WTC11 (cell line): ENCODE data around the gene KLHL40. TPM values are rescaled to one million over a fixed set of nuclear protein-coding genes. Genes with fewer than 3 reads are reported as not detected.

Experiments used
- ATAC-seq: fragments of 200-7000 bp; cut with Tn5 transposase; 2 replicates; pipeline ENCODE4 v1.10.0; 2021; ENCODE audit warnings: mild to moderate bottlenecking, moderate library complexity
- CTCF ChIA-PET: fragments of 300-600 bp; sonication (Branson Sonifier 250); formaldehyde crosslinking; loops from one replicate; lab custom pipeline; 2021; ENCODE audit warnings: antibody characterized with exemption; lab: Charles Lee
- POLR2A ChIA-PET: fragments of 350-600 bp; sonication (Branson Sonifier 250); formaldehyde crosslinking; loops from one replicate; lab custom pipeline; 2021; ENCODE audit warnings: antibody characterized with exemption; lab: Charles Lee
- DNase-seq: peaks from one replicate; pipeline ENCODE4 v3.0.0; 2021; ENCODE audit warnings: low spot score
- H3K27ac Mint-ChIP-seq: 2 replicates; pipeline ENCODE4 v1.8.0; 2021; ENCODE audit warnings: mixed read lengths
- H3K27me3 Mint-ChIP-seq: 2 replicates; pipeline ENCODE4 v1.8.0; 2021; ENCODE audit warnings: low read depth, mild to moderate bottlenecking, moderate library complexity, mixed read lengths
- H3K36me3 Mint-ChIP-seq: 2 replicates; pipeline ENCODE4 v1.8.0; 2021; ENCODE audit warnings: mixed read lengths
- H3K4me1 Mint-ChIP-seq: 2 replicates; pipeline ENCODE4 v1.8.0; 2022; ENCODE audit warnings: mixed read lengths
- H3K4me3 Mint-ChIP-seq: 2 replicates; pipeline ENCODE4 v1.8.0; 2021; ENCODE audit warnings: mild to moderate bottlenecking, moderate library complexity, mixed read lengths
- H3K9me3 Mint-ChIP-seq: 2 replicates; pipeline ENCODE4 v1.8.0; 2021; ENCODE audit warnings: mixed read lengths
- ARID4B ChIP-seq: sonication (generic); formaldehyde crosslinking; IDR thresholded peaks from 2 replicates; pipeline ENCODE4 v1.8.0; 2023; ENCODE audit warnings: missing genetic modification reagents, mild to moderate bottlenecking, borderline replicate concordance
- GTF2I ChIP-seq: fragments of 250-450 bp; sonication (Bioruptor Pico); conservative IDR thresholded peaks from 2 replicates; pipeline ENCODE4 v1.4.0; 2021; ENCODE audit warnings: mild to moderate bottlenecking
- HMGA2 ChIP-seq: fragments of 250-450 bp; sonication (Bioruptor Pico); IDR thresholded peaks from 2 replicates; pipeline ENCODE4 v1.4.0; 2021; ENCODE audit warnings: mild to moderate bottlenecking, moderate library complexity
- MXD4 ChIP-seq: fragments of 250-450 bp; sonication (Bioruptor Pico); IDR thresholded peaks from 2 replicates; pipeline ENCODE4 v1.8.0; 2021; ENCODE audit warnings: mild to moderate bottlenecking, moderate library complexity, borderline replicate concordance
- MYBL2 ChIP-seq: sonication (generic); formaldehyde crosslinking; IDR thresholded peaks from 2 replicates; pipeline ENCODE4 v1.8.1; 2023; ENCODE audit warnings: mild to moderate bottlenecking, moderate library complexity, missing genetic modification reagents
- NFATC4 ChIP-seq: fragments of 250-450 bp; sonication (Bioruptor Pico); IDR thresholded peaks from 2 replicates; pipeline ENCODE4 v1.9.0; 2021; ENCODE audit warnings: mild to moderate bottlenecking
- PRDM15 ChIP-seq: sonication (generic); formaldehyde crosslinking; IDR thresholded peaks from 2 replicates; pipeline ENCODE4 v1.8.0; 2022; ENCODE audit warnings: missing genetic modification reagents
- STAT6 ChIP-seq: sonication (generic); formaldehyde crosslinking; conservative IDR thresholded peaks from 2 replicates; pipeline ENCODE4 v1.8.1; 2023; ENCODE audit warnings: mild to moderate bottlenecking, low read depth, missing genetic modification reagents, moderate library complexity
- TCF7 ChIP-seq: sonication (generic); formaldehyde crosslinking; IDR thresholded peaks from 2 replicates; pipeline ENCODE4 v1.8.0; 2022; ENCODE audit warnings: mild to moderate bottlenecking, low read depth, missing genetic modification reagents, moderate library complexity
- ZNF232 ChIP-seq: sonication (generic); formaldehyde crosslinking; IDR thresholded peaks from 2 replicates; pipeline ENCODE4 v1.8.0; 2022; ENCODE audit warnings: mild to moderate bottlenecking, missing genetic modification reagents
- ZNF281 ChIP-seq: sonication (generic); formaldehyde crosslinking; IDR thresholded peaks from 2 replicates; pipeline ENCODE4 v1.8.0; 2023; ENCODE audit warnings: mild to moderate bottlenecking, missing genetic modification reagents
- total RNA-seq: library from RNA; stranded (reverse); gene quantifications from 3 replicates; pipeline ENCODE4 v1.2.3, GENCODE V29; 2021
- TF ChIP-seq, protein P1 (sequence below): sonication (generic); formaldehyde crosslinking; IDR thresholded peaks from 2 replicates; pipeline ENCODE4 v1.8.0; 2022; ENCODE audit warnings: mild to moderate bottlenecking, missing genetic modification reagents
- TF ChIP-seq, protein P2 (sequence below): sonication (generic); formaldehyde crosslinking; IDR thresholded peaks from 2 replicates; pipeline ENCODE4 v1.8.1; 2023; ENCODE audit warnings: mild to moderate bottlenecking, missing genetic modification reagents, borderline replicate concordance
- TF ChIP-seq, protein P3 (sequence below): sonication (generic); formaldehyde crosslinking; IDR thresholded peaks from 2 replicates; pipeline ENCODE4 v1.8.0; 2022; ENCODE audit warnings: mild to moderate bottlenecking, missing genetic modification reagents

The KLHL40 gene
- total RNA-seq, 1 experiment from 2014 or later: not detected

DNA sequence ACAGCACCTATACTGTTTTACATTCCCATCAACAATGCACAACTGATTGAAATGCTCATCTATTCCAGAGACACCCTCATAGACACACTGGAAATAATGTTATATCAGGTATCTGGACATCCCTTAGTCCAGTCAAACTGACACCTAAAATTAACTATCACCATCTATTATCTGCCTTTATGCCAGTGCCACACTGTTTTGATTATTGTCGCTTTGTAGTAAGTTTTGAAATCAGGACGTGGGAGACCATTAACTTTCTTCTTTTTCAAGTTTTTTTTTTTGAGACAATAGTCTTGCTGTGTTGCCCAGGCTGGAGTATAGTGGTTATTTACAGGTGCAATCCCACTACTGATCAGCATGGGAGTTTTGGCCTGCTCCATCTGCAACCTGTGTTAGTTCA, 9.4 kb upstream of the KLHL40 start (continued):
- TF ChIP-seq, protein P1, sequence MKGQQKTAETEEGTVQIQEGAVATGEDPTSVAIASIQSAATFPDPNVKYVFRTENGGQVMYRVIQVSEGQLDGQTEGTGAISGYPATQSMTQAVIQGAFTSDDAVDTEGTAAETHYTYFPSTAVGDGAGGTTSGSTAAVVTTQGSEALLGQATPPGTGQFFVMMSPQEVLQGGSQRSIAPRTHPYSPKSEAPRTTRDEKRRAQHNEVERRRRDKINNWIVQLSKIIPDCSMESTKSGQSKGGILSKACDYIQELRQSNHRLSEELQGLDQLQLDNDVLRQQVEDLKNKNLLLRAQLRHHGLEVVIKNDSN: no peak
- TF ChIP-seq STAT6 (CRISPR knock-in tag) (no peak), HMGA2 (CRISPR knock-in tag) (no peak), TCF7 (CRISPR knock-in tag) (no peak), GTF2I (no peak)
- TF ChIP-seq, protein P2, sequence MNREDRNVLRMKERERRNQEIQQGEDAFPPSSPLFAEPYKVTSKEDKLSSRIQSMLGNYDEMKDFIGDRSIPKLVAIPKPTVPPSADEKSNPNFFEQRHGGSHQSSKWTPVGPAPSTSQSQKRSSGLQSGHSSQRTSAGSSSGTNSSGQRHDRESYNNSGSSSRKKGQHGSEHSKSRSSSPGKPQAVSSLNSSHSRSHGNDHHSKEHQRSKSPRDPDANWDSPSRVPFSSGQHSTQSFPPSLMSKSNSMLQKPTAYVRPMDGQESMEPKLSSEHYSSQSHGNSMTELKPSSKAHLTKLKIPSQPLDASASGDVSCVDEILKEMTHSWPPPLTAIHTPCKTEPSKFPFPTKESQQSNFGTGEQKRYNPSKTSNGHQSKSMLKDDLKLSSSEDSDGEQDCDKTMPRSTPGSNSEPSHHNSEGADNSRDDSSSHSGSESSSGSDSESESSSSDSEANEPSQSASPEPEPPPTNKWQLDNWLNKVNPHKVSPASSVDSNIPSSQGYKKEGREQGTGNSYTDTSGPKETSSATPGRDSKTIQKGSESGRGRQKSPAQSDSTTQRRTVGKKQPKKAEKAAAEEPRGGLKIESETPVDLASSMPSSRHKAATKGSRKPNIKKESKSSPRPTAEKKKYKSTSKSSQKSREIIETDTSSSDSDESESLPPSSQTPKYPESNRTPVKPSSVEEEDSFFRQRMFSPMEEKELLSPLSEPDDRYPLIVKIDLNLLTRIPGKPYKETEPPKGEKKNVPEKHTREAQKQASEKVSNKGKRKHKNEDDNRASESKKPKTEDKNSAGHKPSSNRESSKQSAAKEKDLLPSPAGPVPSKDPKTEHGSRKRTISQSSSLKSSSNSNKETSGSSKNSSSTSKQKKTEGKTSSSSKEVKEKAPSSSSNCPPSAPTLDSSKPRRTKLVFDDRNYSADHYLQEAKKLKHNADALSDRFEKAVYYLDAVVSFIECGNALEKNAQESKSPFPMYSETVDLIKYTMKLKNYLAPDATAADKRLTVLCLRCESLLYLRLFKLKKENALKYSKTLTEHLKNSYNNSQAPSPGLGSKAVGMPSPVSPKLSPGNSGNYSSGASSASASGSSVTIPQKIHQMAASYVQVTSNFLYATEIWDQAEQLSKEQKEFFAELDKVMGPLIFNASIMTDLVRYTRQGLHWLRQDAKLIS: no peak
- TF ChIP-seq, protein P3, sequence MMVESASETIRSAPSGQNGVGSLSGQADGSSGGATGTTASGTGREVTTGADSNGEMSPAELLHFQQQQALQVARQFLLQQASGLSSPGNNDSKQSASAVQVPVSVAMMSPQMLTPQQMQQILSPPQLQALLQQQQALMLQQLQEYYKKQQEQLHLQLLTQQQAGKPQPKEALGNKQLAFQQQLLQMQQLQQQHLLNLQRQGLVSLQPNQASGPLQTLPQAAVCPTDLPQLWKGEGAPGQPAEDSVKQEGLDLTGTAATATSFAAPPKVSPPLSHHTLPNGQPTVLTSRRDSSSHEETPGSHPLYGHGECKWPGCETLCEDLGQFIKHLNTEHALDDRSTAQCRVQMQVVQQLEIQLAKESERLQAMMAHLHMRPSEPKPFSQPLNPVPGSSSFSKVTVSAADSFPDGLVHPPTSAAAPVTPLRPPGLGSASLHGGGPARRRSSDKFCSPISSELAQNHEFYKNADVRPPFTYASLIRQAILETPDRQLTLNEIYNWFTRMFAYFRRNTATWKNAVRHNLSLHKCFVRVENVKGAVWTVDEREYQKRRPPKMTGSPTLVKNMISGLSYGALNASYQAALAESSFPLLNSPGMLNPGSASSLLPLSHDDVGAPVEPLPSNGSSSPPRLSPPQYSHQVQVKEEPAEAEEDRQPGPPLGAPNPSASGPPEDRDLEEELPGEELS (CRISPR knock-in tag): no peak
- TF ChIP-seq, all 79 proteins: peak for 0

DNA sequence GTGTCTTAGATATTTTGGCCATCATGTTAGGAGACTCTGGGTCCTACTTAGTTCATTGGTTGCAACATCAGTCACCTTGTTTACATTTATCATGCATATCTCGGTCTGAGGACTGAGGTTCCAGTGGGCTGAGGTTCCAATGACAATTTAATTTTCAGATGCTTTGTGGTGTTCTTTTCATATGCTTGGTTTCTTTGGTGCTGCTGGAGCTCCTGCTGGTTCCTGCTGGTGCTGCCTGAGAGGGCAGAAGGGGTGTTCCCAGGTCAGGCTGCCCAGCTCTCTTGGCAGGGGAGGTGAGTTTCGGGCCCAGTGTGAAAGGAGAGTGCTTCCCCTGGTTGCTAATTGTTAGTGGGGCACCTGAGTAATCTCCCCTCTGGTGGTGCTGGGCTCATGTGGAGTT, 6.9 kb upstream of the KLHL40 start:
- no peak overlapping the region for H3K4me3 Mint-ChIP-seq
- no peaks in the 10 kb centered on the region for H3K4me1 Mint-ChIP-seq
- POLR2A ChIA-PET: no interaction called here
- H3K27me3 Mint-ChIP-seq: peaks cover 5% of the 10 kb centered on the region; the same call in 1 of the 2 replicates
- DNase-seq (no peak), ATAC-seq (no peak)
- CTCF ChIA-PET: no interaction called here
- H3K27ac Mint-ChIP-seq: no peak overlapping the region
- no peaks in the 10 kb centered on the region for H3K36me3 Mint-ChIP-seq
- H3K9me3 Mint-ChIP-seq: peaks cover 14% of the 10 kb centered on the region
- TF ChIP-seq ZNF281: no peak
- no peak for TF ChIP-seq MXD4 (CRISPR knock-in tag)
- no peak for TF ChIP-seq GTF2I
- no peak for TF ChIP-seq ZNF232
- no peak for TF ChIP-seq NFATC4 (CRISPR knock-in tag)
- no peak for TF ChIP-seq ARID4B (CRISPR knock-in tag)
- no peak for TF ChIP-seq PRDM15 (CRISPR knock-in tag)
- no peak for TF ChIP-seq MYBL2 (CRISPR knock-in tag)
